Measurements from ENCODE around the gene CFAP45.

DNA sequence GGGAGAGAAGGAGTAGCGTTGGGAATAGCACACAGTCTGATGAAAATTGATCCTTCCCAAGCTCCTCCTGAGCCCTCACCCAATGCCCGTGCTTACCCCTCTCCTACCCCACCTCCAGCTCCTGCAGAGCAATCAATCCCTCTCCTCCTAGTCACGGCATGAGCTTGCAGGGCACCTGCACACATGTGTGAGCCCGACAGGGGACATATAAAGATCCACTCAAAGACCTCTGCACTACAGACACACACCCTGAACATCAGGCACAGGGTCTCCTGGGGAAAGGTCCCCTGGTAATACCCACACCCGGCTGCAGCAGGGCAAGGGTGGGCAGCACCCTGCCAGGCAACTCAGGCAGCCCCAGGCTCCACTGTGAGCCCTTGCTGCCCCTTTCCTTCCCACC is 37.9 kb downstream of the CFAP45 start:
- TF ChIP-seq, protein P1, sequence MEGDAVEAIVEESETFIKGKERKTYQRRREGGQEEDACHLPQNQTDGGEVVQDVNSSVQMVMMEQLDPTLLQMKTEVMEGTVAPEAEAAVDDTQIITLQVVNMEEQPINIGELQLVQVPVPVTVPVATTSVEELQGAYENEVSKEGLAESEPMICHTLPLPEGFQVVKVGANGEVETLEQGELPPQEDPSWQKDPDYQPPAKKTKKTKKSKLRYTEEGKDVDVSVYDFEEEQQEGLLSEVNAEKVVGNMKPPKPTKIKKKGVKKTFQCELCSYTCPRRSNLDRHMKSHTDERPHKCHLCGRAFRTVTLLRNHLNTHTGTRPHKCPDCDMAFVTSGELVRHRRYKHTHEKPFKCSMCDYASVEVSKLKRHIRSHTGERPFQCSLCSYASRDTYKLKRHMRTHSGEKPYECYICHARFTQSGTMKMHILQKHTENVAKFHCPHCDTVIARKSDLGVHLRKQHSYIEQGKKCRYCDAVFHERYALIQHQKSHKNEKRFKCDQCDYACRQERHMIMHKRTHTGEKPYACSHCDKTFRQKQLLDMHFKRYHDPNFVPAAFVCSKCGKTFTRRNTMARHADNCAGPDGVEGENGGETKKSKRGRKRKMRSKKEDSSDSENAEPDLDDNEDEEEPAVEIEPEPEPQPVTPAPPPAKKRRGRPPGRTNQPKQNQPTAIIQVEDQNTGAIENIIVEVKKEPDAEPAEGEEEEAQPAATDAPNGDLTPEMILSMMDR (IDR thresholded peaks at IDR 0.05; ENCODE audit: low read depth, low read length, poor library complexity, severe bottlenecking), result no peak
- TF ChIP-seq EZH2phosphoT487 (IDR thresholded peaks at IDR 0.05; ENCODE audit: borderline replicate concordance, low read length), result no peak

Measured in DOHH2 (cell line).